GM19324 (cell line): Measurements from ENCODE around the gene RAPGEF6.
"Not testable (repeated sequence)": the region's sequence is repeated elsewhere in the genome, so short reads cannot be mapped to it uniquely, and the experiment has no call there.

ENCODE experiments used
- ATAC-seq: cut with Tn5 transposase; IDR thresholded peaks from one replicate; pipeline ENCODE4 v1.9.1; 2021; ENCODE audit warnings: mild to moderate bottlenecking, moderate library complexity; ENCODE audit not compliant: unreplicated experiment, low FRiP score

The RAPGEF6 gene

DNA sequence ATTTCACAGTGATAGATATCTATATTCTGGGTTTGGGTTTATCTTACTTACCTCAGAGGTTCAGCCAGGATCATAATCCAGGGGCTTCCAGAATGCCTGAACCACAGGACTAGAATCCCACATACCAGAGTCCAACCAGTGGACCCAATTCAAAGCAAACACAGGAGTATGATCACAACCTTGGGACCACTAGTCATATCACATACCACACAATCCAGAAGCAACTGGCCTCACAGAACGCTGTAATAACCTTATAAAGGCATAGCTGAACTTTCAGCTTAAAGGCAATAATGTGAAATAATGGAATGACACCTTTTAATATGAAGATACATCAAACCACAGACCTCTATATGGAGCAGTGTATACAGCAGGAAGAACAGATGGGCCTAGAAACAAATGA is 25.3 kb downstream of the RAPGEF6 start:
- ATAC-seq, result no peak

DNA sequence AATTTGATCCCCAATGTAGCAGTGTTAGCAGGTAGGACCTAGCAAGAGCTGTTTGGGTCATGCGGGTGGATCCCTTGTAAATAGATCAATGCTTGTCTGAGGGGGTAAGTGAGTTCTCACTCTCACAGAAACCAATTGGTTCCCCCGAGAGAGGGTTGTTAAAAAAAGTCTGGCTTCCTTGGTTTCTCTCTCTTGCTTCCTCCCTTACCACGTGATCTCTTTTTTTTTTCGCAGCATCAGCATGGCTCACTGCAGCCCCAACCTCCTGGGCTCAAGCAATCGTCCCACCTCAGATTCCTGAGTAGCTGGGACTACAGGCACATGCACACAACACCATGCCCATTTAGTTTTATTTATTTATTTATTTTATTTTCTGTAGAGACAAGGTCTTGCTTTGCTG is 26.4 kb downstream of the RAPGEF6 start:
- ATAC-seq, result no peak

DNA sequence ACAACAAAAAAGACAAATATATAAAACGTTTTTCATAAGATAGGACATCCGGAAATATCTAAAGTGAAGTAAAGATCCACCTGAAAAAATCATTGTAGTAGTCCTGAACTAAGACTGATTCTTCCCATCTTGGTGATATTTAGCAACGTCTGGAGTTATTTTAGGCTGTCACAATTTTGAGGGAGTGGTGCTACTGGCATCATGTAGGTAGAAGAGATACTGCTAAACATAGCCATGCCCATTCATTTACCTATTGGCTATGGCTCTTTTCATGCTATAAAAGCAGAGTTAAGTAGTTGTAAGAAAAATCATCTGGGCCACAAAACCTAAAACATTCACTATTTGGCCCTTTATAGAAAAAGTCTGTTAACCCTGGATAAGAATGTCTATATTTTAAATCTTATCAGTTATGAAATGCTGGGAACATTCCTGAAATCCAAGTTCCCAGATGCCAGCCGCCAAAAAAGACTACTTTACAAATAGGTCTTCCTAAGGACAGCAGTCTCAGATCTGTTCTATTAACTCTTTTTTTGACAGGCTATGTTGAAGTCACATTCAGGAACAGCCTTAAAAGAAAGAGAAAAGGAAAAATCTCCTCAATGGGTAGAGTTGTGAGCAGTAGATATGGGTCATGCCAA is 27.0 kb downstream of the RAPGEF6 start:
- ATAC-seq, result no peak

DNA sequence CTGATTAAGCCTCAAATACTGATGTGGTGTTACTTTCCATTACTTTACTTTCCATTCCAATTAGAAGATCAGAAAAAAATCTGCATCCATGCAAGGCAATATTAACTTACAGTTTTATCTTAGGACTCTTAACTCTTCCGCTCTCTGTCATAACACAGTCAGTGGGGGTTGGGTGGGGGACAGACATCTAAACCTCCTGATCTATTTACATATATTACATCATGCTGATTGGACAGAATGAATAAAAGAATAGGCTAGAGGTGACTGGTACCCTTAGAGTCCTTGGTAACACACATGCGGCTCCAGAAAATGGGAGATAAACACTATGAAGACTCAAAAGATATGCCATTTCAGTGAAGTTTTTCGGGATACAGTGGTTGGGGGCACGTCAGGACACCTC is 27.6 kb downstream of the RAPGEF6 start:
- no peak for ATAC-seq

DNA sequence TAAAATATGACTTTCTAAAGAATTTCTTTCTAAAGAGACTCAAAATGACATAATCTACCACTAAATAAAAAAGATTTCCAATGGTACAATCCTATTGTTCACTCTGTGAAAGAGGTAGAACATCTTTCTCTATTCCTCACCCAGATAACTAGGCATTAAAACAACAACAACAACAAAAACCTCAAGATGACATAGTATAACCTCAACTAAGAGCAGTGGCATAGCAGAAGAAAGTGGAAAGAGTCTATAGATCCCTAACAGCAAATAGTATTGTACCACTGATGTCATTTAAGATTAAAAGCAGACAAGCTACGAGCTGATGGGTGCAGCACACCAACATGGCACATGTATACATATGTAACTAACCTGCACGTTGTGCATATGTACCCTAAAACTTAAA is 29.9 kb downstream of the RAPGEF6 start:
- ATAC-seq, result no peak

DNA sequence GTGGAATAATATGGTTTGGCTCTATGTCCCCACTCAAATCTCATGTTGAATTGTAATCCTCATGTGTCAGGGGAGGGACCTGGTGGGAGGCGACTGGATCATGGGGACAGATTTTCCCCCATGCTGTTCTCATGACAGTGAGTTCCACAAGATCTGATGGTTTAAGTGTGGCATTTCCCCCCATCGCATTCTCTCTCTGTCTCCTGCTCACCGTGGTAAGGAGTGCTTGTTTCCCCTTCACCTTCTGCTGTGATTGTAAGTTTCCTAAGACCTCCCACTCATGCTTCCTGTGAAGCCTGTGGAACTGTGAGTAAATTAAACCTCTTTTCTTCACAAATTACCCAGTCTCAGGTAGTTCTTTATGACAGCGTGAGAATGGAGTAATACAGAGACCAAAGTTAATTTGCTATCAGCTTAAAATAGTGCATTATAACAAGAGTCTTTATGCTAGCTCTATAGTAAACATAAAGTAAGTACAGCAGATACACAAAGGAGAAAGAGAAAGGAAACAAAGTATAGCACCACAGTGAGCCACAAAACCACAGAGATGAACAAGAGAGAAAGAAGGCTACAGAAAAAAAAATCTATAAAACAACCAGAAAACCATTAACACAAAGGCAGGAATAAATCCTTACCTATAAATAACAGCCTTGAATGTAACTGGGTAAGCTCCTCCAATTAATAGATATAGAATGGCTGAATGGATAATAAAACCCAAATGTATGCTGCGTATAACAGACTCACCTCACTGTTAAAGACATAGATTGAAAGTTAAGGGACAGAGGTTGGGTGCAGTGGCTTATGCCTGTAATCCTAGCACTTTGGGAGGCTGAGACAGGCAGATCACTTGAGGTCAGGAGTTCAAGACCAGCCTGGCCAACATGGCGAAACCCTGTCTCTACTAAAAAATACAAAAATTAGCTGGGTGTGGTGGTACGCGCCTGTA is 39.7 kb downstream of the RAPGEF6 start:
- ATAC-seq, result no peak

DNA sequence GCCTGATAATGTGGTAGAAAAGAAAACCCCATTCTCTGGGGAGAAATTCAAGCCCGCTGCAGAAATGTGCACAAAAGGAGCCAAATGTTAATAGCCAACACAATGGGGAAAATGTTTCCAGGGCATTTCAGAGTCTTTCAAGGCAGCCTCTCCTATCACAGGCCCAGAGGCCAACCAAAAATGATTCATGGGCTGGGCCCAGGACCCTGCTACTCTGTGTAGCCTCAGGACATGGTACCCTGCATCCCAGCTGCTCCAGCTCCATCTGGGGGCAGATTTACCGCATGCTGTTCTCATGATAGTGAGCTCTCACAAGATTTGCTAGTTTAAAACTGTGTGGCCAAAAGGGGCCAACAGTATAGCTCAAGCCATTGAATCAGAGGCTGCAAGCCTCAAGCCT is 41.1 kb downstream of the RAPGEF6 start:
- ATAC-seq, result no peak

DNA sequence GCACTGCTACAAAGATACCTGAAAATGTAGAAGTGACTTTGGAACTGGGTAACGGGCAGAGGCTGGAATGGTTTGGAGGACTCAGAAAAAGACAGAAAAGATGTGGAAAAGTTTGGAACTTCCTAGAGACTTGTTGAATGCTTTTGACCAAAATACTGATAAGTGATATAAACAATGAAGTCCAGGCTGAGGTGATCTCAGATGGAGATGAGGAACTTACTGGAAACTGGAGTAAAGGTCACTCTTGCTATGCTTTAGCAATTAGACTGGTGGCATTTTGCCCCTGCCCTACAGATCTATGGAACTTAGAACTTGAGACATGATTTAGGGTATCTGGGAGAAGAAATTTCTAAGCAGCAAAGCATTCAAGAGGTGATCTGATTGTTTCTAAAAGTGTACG is 41.6 kb downstream of the RAPGEF6 start:
- ATAC-seq, result not testable (repeated sequence)

DNA sequence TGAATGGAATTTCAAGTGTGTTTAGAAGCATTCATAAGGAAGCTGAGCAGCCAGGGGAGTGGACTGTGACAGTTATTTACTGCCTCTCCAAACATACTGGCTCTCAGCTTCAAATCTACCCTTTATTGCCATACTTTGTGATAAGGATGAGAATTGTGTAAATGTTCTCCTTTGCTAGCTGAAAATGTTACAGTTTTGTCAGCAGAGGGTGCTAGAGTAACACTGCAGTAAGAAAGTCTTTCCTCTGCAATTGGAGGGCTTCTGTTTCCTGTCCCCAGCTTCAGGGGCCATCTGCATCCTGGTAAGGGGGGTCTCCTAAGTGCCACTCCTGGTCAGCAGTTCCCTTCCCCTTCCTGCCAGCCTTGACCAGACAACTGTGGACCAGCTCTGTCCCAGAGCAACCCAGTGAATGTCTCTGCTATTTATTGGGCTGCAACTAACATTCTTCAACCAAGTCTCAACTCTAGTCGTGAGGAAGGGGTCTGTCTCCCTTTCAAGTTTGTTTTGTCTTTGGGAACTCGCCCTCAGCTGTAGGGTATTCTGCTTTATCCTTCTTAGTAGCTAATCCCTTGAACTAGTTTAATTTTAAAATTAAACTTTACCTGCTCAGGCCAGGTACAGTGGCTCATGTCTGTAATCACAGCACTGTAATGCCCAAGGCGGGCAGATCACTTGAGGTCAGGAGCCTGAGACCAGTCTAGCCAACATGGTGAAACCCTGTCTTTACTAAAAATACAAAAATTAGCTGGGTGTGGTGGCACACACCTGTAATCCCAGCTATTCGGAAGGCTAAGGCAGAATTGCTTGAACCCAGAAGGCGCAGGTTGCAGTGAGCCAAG is 45.3 kb downstream of the RAPGEF6 start:
- no peak for ATAC-seq

DNA sequence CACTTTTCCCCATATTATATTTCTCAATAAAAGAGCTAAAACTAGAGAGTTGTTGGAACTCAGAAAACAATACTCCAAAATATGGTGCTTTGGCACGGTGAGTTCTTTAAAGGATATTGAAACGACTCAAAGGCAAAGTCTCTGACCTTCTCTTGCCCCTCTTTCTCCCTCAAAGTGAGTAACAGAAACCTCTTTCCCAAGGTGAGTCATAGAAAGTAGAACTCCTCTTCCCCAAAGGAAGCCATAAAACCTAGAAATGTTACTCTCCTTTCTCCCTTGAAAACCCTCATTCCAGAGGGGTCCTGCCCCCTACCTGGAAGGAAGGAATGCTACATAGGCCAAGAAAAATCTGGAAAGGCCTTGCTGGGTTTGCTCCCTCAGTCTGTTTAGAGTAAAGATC is 47.5 kb downstream of the RAPGEF6 start:
- no peak for ATAC-seq

DNA sequence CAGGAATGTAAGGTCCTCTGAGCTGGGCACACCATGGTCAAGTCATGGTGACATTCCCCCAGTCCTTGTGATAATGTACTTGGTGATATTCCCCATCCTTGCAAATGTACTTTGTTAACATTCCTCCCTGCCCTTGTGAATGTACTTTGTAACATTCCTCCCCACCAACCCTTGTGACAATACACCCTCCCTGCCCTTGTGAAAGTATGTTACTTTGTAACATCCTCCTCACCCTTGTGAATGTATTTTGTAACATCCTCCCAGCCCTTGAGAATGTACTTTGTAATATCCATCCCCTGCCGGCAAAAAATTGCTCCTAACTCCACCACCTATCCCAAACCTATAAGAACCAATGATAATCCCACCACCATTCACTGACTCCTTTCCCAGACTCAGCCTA is 53.3 kb downstream of the RAPGEF6 start:
- no peak for ATAC-seq

DNA sequence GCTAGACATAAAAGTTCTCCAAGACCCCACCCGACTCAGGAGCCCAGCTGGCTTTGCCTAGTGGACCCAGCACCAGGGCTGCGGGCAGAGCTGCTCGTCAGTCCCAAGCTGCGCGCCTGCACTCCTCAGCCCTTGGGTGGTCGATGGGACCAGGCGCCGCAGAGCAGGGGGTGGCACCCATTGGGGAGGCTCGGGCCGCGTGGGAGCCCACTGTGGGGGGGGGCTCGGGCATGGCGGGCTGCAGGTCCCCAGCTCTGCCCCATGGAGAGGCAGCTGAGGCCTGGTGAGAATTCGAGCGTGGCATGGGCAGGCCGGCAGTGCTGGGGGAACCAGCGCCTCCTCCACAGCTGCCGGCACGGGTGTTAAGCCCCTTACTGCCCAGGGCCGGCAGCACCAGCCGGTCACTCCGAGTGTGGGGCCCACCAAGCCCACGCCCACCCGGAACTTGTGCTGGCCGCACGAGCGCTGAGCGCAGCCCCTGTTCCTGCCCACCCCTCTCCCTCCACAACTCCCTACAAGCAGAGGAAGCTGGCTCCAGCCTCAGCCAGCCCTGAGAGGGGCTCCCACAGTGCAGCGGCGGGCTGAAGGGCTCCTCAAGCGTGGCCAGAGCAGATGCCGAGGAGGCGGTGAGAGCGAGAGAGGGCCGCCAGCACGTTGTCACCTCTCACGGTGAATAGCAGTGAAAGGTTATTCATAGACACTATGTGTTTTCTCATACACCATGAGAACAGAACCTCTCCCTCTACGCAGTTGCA is 54.9 kb downstream of the RAPGEF6 start:
- ATAC-seq, result no peak

DNA sequence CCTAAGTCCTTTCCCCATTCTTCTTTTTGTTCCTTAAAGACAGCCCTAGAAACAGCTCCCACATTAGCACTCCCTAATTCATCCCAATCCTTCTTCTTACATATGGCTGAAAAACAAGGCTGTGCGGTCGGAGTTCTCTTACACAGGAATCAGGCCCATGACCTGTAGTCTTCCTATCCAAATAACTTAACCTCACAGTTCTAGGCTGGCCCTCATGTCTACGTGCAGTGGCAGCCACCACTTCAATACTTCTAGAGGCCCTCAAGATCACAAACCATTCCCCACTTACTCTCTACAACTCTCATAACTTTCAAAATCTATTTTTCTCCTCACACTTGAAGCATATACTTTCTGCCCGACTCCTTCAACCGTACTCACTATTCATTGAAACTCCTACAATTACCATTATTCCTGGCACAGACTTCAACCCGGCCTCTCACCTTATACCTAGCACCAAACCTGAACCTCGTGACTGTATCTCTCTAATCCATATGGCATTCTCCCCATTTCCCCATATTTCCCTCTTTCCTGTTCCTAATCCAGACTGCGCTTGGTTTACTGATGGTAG is 59.3 kb downstream of the RAPGEF6 start:
- ATAC-seq, result no peak

DNA sequence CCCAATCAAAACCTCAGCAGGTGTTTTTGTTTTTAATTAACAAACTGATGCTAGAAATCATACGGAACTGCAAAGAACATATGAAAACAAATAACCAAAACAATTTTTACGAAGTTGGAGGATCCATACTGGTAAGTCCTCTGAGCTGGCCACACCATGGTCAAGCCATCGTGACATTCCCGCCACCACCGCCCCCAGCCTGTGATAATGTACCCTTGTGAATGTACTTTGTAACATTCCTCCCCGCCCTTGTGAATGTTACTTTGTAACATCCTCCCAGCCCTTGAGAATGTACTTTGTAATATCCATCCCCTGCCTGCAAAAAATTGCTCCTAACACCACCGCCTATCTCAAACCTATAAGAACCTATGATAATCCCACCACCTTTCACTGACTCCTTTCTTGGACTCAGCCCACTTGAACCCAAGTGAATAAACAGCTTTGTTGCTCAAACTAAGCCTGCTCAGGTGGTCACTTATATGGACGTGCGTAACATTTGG is 63.3 kb downstream of the RAPGEF6 start:
- no peak for ATAC-seq

DNA sequence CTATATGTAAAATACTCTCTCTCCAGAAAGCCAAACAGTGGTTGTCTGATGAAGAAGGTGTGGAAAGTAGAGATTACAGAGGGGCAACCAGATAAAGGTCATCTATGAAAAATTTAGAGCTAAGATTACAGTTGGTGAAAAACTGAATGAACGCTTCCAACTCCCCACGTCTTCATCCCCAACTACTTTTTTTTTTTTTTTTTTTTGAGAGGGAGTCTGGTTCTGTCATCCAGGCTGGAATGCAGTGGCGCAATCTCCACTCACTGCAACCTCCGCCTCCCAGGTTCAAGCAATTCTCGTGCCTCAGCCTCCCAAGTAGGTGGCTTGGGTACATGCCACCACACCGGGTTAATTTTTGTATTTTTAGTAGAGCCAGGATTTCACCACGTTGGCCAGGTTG is 64.3 kb downstream of the RAPGEF6 start:
- no peak for ATAC-seq

DNA sequence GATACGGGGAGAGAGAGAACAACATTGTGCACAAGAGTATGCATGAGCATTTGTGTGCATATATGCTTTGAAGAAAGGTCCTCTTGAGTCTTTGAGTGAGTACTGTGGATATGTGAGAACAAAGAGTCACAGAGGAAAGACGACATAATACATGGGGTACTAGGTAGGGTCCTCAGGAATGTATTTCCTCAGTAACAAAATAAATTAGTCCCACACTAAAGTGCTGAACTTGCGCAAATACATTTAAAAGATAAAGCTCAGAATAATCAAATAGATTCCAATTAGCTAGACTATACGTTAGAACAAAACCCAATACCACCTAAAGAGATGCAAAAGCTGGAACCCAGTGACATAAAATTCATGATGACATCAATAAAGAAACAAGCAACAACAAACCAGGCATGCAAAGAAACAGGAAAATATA is 70.8 kb downstream of the RAPGEF6 start:
- no peak for ATAC-seq

DNA sequence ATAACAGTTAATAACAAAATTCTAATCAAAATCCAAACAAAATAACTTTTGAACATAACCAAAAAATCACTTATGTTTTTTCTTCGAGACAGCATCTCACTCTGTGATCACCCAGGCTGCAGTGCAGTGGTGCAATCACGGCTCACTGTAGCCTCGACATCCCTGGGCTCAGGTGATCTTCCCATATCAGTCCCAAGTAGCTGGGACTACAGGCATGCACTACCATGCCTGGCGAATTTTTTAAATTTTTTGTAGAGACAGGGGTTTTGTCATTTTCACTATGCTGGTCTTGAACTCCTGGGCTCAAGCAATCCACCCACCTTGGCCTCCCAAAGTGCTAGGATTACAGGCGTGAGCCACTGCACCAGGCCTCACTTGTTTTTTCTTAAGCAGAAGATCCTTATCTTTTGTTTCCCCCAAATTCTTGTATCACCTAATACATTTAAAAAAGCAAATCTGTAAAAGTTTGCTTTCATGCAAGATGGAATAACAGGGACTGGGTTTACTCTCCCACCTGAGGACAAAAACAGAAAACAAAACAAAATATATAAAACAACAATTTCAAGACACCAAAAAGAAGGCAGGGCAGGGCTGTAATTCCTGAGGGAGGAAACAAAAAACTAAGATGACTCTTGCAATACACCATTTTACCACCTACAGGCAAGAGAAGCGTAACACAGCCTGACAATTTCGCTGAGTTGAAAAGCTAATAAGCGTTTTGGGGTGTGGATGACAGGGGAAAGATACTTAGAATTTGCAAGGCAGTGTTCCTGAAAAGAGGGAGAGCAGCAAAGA is 71.4 kb downstream of the RAPGEF6 start:
- no peak for ATAC-seq

DNA sequence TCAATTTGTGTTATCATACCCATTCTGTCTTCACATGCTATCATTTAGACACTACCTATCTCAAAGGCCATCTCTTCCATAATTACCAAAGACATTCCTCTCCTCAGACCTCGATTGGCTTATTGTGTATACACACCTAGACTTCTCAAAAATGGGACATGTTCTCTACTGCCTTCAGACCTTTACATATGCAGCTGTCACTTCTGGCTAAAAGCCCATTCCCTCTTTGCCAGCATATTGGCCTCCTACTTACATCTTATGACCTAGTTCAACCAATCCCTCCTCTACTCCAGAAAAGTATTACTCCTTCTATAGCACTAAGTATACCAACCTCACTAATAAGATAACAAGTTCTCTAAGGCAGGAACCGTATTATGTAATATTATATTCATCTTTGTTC is 84.4 kb downstream of the RAPGEF6 start:
- ATAC-seq, result no peak

DNA sequence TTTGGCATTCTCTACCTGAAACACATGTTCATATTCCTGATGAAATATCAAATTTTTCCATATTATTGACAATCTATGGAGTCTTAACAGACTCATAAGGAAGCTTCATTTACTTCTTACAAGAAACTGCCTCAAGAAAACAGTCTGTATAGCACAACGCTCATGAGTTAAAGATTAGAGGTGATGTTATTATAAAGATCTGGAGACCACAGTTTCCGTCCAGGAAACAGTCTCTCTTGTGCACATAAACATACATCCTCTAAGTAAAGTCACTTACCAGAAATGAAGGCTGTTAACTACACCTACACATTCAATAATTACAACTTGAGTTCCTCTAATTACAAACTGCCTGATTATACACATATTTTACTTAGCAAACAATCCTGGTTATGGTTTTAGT is 86.9 kb downstream of the RAPGEF6 start:
- ATAC-seq, result no peak
